K562 (cell line): ENCODE results near the gene TMEM150C. TPM values are rescaled to one million over a fixed set of nuclear protein-coding genes. Genes with fewer than 3 reads are reported as not detected.
A peak's percentile ranks its signal among the peaks of the same experiment; 100 is the strongest.

Source experiments
- ATAC-seq: fragments of 200-7000 bp; cut with Tn5 transposase; 3 replicates; pipeline ENCODE4 v1.9.1; 2020; ENCODE audit warnings: moderate library complexity
- BruUV-seq: library from RNA; stranded (reverse); fragments of 400-500 nt; replicated peaks from 2 replicates; lab custom pipeline; 2021; lab: Mats Ljungman, UMichigan
- CTCF ChIA-PET: fragments of 300-600 bp; formaldehyde crosslinking; extraction: SDS; loops from one replicate; lab custom pipeline; 2021; ENCODE audit warnings: low intra/inter-chr PET ratio; lab: Yijun Ruan, JAX
- POLR2A ChIA-PET: fragments of 300-600, 350-650 bp; sonication (Branson Sonifier 250); formaldehyde crosslinking; extraction: SDS; loops from one replicate; lab custom pipeline; 2021; ENCODE audit warnings: antibody characterized with exemption, inconsistent platforms; lab: Yijun Ruan, JAX
- DNase-seq, 4 experiments: peaks; one replicate each; pipeline versions ENCODE4 v3.0.0 to v3.0.0-alpha.2; 2011 to 2018; ENCODE audit warnings: low spot score in 3 of 4, mixed read lengths in 3 of 4; ENCODE audit errors: extremely low read depth in 1 of 4
- FAIRE-seq: peaks from 2 replicates; lab custom pipeline; 2011; peaks lifted over from hg19 to GRCh38; lab: Jason Lieb, UNC
- H2AFZ ChIP-seq: 2 replicates; pipeline ENCODE4 v1.6.0; 2011; ENCODE audit warnings: low read depth, low read length, control low read depth, inconsistent platforms
- H3K27ac ChIP-seq: fragments of 200-600 bp; 3 replicates; pipeline ENCODE4 v1.8.0; 2011; ENCODE audit warnings: low read depth, mild to moderate bottlenecking, control low read depth, inconsistent platforms, low read length, moderate library complexity, mixed read lengths; ENCODE audit errors: extremely low read depth
- H3K27me3 ChIP-seq, 2 experiments: fragments of 300-600 bp in 1 of 2; 2 replicates in 1 of 2; 3 replicates in 1 of 2; pipeline versions ENCODE4 v1.6.0 to v1.8.0; 2011; ENCODE audit warnings: inconsistent platforms in 2 of 2, low read length in 2 of 2, mild to moderate bottlenecking in 1 of 2, mixed read lengths in 1 of 2, moderate library complexity in 1 of 2; ENCODE audit not compliant: control insufficient read depth in 2 of 2, insufficient read depth in 2 of 2
- H3K36me3 ChIP-seq: fragments of 300-600 bp; 3 replicates; pipeline ENCODE4 v1.8.0; 2011; ENCODE audit warnings: mild to moderate bottlenecking, low read length, inconsistent platforms; ENCODE audit not compliant: control insufficient read depth, insufficient read depth
- H3K4me1 ChIP-seq, 2 experiments: fragments of 200-600 bp in 1 of 2; replicated peaks in 1 of 2; 2 replicates in 1 of 2; 3 replicates in 1 of 2; pipeline versions ENCODE4 v1.5.1 to v1.8.0; 2011; ENCODE audit warnings: inconsistent platforms in 2 of 2, low read length in 2 of 2, mild to moderate bottlenecking in 1 of 2, mixed read lengths in 1 of 2, moderate library complexity in 1 of 2; ENCODE audit not compliant: control insufficient read depth in 2 of 2, insufficient read depth in 2 of 2
- H3K4me2 ChIP-seq: 2 replicates; pipeline ENCODE4 v1.6.1; 2011; ENCODE audit warnings: low read length, control low read depth, inconsistent platforms, mixed read lengths; ENCODE audit not compliant: insufficient read depth
- H3K4me3 ChIP-seq: fragments of 200-600 bp; sonication (generic), shearing (Covaris generic); 2 replicates; pipeline ENCODE4 v1.5.1; 2016; ENCODE audit warnings: control low read depth, inconsistent platforms
- H3K79me2 ChIP-seq: fragments of 200-600 bp; 3 replicates; pipeline ENCODE4 v1.8.0; 2011; ENCODE audit warnings: low read length, inconsistent platforms; ENCODE audit not compliant: control insufficient read depth, insufficient read depth
- H3K9ac ChIP-seq, 2 experiments: 2 replicates each; pipeline versions ENCODE4 v1.6.0 to v1.6.1; 2011; ENCODE audit warnings: low read depth in 2 of 2, low read length in 2 of 2, control low read depth in 1 of 2, inconsistent platforms in 1 of 2, mild to moderate bottlenecking in 1 of 2, mixed read lengths in 1 of 2; ENCODE audit not compliant: insufficient read depth in 1 of 2
- H3K9me1 ChIP-seq: one replicate; pipeline ENCODE4 v1.6.0; 2011; ENCODE audit warnings: inconsistent platforms, mild to moderate bottlenecking, low read length, moderate library complexity; ENCODE audit not compliant: control insufficient read depth, insufficient read depth
- H3K9me3 ChIP-seq: replicated peaks from 2 replicates; pipeline ENCODE4 v1.5.1; 2011; ENCODE audit warnings: low read depth, low read length, inconsistent platforms; ENCODE audit not compliant: control insufficient read depth, insufficient read depth
- H4K20me1 ChIP-seq: replicated peaks from 2 replicates; pipeline ENCODE4 v1.6.1; 2011; ENCODE audit warnings: low read length, inconsistent platforms, mixed read lengths; ENCODE audit not compliant: control insufficient read depth, insufficient read depth
- NR4A1 ChIP-seq, 2 experiments: fragments of 250-450 bp in 1 of 2; fragments of 450-650 bp in 1 of 2; sonication (Bioruptor Pico) in 1 of 2; IDR thresholded peaks; 2 replicates each; pipeline versions ENCODE4 v1.4.0 to v1.6.1; 2016 to 2020; ENCODE audit warnings: mild to moderate bottlenecking in 2 of 2, missing compliant biosample characterization in 1 of 2, missing genetic modification characterization in 1 of 2, moderate library complexity in 1 of 2
- STAT6 ChIP-seq: sonication (generic); formaldehyde crosslinking; IDR thresholded peaks from 2 replicates; pipeline ENCODE4 v1.8.1; 2023; ENCODE audit warnings: mild to moderate bottlenecking, missing genetic modification reagents
- ZNF146 ChIP-seq: IDR thresholded peaks from one replicate; pipeline ENCODE4 v1.6.1; 2018; ENCODE audit warnings: missing compliant biosample characterization; ENCODE audit not compliant: unreplicated experiment
- ZNF217 ChIP-seq: sonication (generic); formaldehyde crosslinking; IDR thresholded peaks from 2 replicates; pipeline ENCODE4 v1.8.0; 2022; ENCODE audit warnings: mild to moderate bottlenecking, missing genetic modification reagents
- ZNF239 ChIP-seq: fragments of 250-450 bp; sonication (Bioruptor Pico); IDR thresholded peaks from 2 replicates; pipeline ENCODE4 v1.4.0; 2020; ENCODE audit warnings: mild to moderate bottlenecking
- WGBS: fragments of 100-300 bp; shearing (Covaris generic); methylation state at CpG from one replicate; pipeline ENCODE4 v1.1.6; 2016; ENCODE audit warnings: low coverage, mixed read lengths; ENCODE audit not compliant: insufficient coverage; ENCODE audit errors: missing lambda C conversion rate; 5-methylcytosine and 5-hydroxymethylcytosine counted together
- in situ Hi-C: fragments of 300-500 bp; cut with MboI; formaldehyde crosslinking; loops from 4 replicates; pipeline ENCODE4 v1.15.0; 2018; ENCODE audit warnings: inconsistent platforms, mixed read lengths
- intact Hi-C: fragments of 100-400 bp; cut with micrococcal nuclease; formaldehyde crosslinking; loops from 2 replicates; pipeline ENCODE4 v1.14.2; 2022
- polyA plus RNA-seq, 8 experiments: library from polyadenylated mRNA; depleted of rRNA in 4 of 8; stranded (reverse) in 5 of 8; unstranded in 3 of 8; fragments of >200 nt; fragmentation: Nextera tagmentation in 2 of 8; fragmentation: Illumina TruSeq in 1 of 8; extraction: Ambion mirVana in 2 of 8; extraction: Trizol in 1 of 8; gene quantifications; 2 replicates each; pipeline versions ENCODE4 v1.2.1 to v1.2.3, GENCODE V29; 2011 to 2014; ENCODE audit warnings: inconsistent platforms in 1 of 8, missing spikeins in 1 of 8
- total RNA-seq, 7 experiments: library from RNA; depleted of rRNA in 6 of 7; stranded (reverse); fragments of >200 nt in 6 of 7; fragmentation: Illumina TruSeq in 2 of 7; extraction: Trizol in 2 of 7; gene quantifications; 2 replicates each; pipeline versions ENCODE4 v1.2.1 to v1.2.3, GENCODE V29; 2011 to 2021; ENCODE audit warnings: low replicate concordance in 1 of 7

Gene TMEM150C
- total and polyA plus RNA-seq, 9 of the 15 experiments (the other 6 are each of a cell fraction or from before 2014, with no cell fraction given): 0.07 TPM; not detected in 8

- Histone ChIP-seq H3K9me1 (no peaks in the 10 kb centered on the region), H3K79me2 (no peaks in the 10 kb centered on the region), H3K27me3 (peaks cover 20 to 30% of the 10 kb centered on the region in 2 experiments), H3K9me3 (no peaks in the 10 kb centered on the region), H3K4me1 (no peaks in the 10 kb centered on the region), H3K4me3 (no peak overlapping the region), H3K36me3 (no peaks in the 10 kb centered on the region), H2AFZ (no peak overlapping the region), H3K4me2 (no peak overlapping the region), H4K20me1 (no peaks in the 10 kb centered on the region), H3K9ac (no peak overlapping the region), H3K27ac (no peak overlapping the region)
- BruUV-seq: no TSS peak
- ChIA-PET POLR2A (no interaction called here), CTCF (no interaction called here)
- DNase-seq: no peak
- in situ Hi-C loops: no loop called here
- TF ChIP-seq NR4A1 (CRISPR knock-in tag; IDR thresholded peaks at IDR 0.05) (no peak), NR4A1 (tag; IDR thresholded peaks at IDR 0.05) (no peak), ZNF146 (peak; percentile 33)
- ATAC-seq: no peak
- intact Hi-C loops: no loop called here
- WGBS: 0% methylated on average over 7 of the region's 7 CpGs
- FAIRE-seq: no peak
Observed at GRCh38 chr4:82567444-82567843, 5.7 kb upstream of the TMEM150C start.

GRCh38 chr4:82562564-82562854 lies 721 bp upstream of the TMEM150C start:
- no peak overlapping the region for H3K4me3 ChIP-seq
- no TSS peak for BruUV-seq
- TF ChIP-seq ZNF217 (CRISPR knock-in tag) (no peak), ZNF239 (CRISPR knock-in tag) (no peak), STAT6 (CRISPR knock-in tag) (no peak)

More at GRCh38 chr4:82562564-82562854, 721 bp upstream of the TMEM150C start:
- in situ Hi-C loops: no loop called here
- FAIRE-seq: no peak
- DNase-seq: no peak
- Histone ChIP-seq H3K9me3 (no peaks in the 10 kb centered on the region), H3K36me3 (no peaks in the 10 kb centered on the region), H3K9ac (no peak overlapping the region), H3K4me1 (no peaks in the 10 kb centered on the region; a peak in 1 of 5 replicates), H4K20me1 (no peaks in the 10 kb centered on the region), H3K27ac (no peak overlapping the region), H2AFZ (no peak overlapping the region), H3K79me2 (no peaks in the 10 kb centered on the region), H3K4me2 (no peak overlapping the region), H3K9me1 (no peaks in the 10 kb centered on the region), H3K27me3 (peaks cover 37 to 66% of the 10 kb centered on the region in 2 experiments; a peak in 4 of 5 replicates)
- POLR2A ChIA-PET: no interaction called here
- ATAC-seq: no peak
- WGBS: 51% methylated on average over 4 of the region's 4 CpGs
- CTCF ChIA-PET: no interaction called here
- intact Hi-C loops: no loop called here
